Measurements from ENCODE around the gene NUDT8. TPM values are rescaled to one million over a fixed set of nuclear protein-coding genes. Genes with fewer than 3 reads are reported as not detected.

The NUDT8 gene
- total and polyA plus RNA-seq, 2 donors (not counting 1 experiment from before 2014, with no cell fraction given) = 6.9 to 7.1 TPM

DNA sequence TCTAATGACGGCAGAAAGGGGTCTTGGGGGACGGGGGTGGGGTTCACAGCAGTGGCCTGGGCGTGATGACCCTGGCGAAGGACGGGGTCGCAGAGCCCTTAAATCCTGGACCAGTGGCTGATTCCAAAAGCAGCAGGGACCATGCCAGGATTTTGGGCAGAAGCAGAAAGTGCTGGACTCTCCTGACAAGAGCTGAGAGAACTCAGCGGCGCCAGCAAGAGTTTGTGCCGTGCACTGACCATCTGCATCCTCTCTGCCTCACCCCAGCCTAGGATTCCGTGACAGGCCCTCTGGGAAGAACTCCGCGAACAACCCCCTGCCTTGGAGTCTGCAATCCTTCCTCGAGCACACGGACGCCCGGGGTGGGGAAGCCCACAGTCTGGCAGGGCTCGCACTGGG, 23.6 kb downstream of the NUDT8 start:
- Histone ChIP-seq H3K4me3 (ENCODE audit: control extremely low read depth in 1 of 5, extremely low read depth in 1 of 5, insufficient read depth in 1 of 5, low read depth in 2 of 5, low read length in 4 of 5) (peak overlapping the region in 4 of 5 experiments; percentile 79 to 90 (median 88)), H3K4me1 (ENCODE audit: control insufficient read depth in 2 of 2, insufficient read depth in 2 of 2, low read length in 2 of 2) (peaks cover 16 to 23% of the 10 kb centered on the region in 2 donors), H3K4me2 (replicated peaks; ENCODE audit: low read depth, low read length, poor library complexity, severe bottlenecking) (peak overlapping the region; percentile 90), H3K27ac (ENCODE audit: low read length in 2 of 2) (no peak overlapping the region), H3K79me2 (ENCODE audit: control insufficient read depth, insufficient read depth, low read length) (peaks cover 26% of the 10 kb centered on the region), H3K27me3 (replicated peaks in 1 of 4; ENCODE audit: control extremely low read depth in 1 of 4, control insufficient read depth in 3 of 4, insufficient read depth in 4 of 4, low read length in 3 of 4) (peaks cover 0 to 17% (median 5%) of the 10 kb centered on the region in 4 experiments), H4K20me1 (ENCODE audit: control insufficient read depth, insufficient read depth, low read length, poor library complexity, severe bottlenecking) (no peaks in the 10 kb centered on the region), H2AFZ (ENCODE audit: insufficient read depth, low read depth, low read length, poor library complexity, severe bottlenecking) (peak overlapping the region; percentile 74), H3K9ac (ENCODE audit: low read length) (peak overlapping the region; percentile 87), H3K36me3 (replicated peaks in 1 of 2; ENCODE audit: control extremely low read depth in 1 of 2, control insufficient read depth in 1 of 2, extremely low read depth in 1 of 2, insufficient read depth in 2 of 2, low read length in 1 of 2) (peaks cover 0 to 29% of the 10 kb centered on the region in 2 experiments), H3K9me3 (ENCODE audit: control extremely low read depth in 1 of 3, control insufficient read depth in 2 of 3, insufficient read depth in 1 of 3, low read length in 2 of 3) (no peaks in the 10 kb centered on the region)
- intact Hi-C loops (cut with micrococcal nuclease) = loop anchor here (1.0 kb wide), 7 partner anchors 8 to 205 kb away; partner anchors contain the start of genes CDK2AP2, GSTP1 and PPP1CA
- Mint-ChIP-seq H3K4me3 (peak overlapping the region; percentile 95), H3K27ac (peak overlapping the region; percentile 90), H3K4me1 (peaks cover 22% of the 10 kb centered on the region), H3K9me3 (ENCODE audit: insufficient read depth) (no peaks in the 10 kb centered on the region), H3K27me3 (peaks cover 18% of the 10 kb centered on the region)
- no peak for DNase-seq
- ChIA-PET CTCF (interaction anchor here (1.2 to 1.5 kb wide), 2 partner anchors 24 to 34 kb away, joined by 4 to 6 read pairs; partner anchors contain the start of gene NUDT8), POLR2A (interaction anchor here (0.7 to 1.1 kb wide), 2 partner anchors 23 to 745 kb away, joined by 4 to 15 read pairs; no protein-coding TSS in a partner anchor)
- TF ChIP-seq, protein P1, sequence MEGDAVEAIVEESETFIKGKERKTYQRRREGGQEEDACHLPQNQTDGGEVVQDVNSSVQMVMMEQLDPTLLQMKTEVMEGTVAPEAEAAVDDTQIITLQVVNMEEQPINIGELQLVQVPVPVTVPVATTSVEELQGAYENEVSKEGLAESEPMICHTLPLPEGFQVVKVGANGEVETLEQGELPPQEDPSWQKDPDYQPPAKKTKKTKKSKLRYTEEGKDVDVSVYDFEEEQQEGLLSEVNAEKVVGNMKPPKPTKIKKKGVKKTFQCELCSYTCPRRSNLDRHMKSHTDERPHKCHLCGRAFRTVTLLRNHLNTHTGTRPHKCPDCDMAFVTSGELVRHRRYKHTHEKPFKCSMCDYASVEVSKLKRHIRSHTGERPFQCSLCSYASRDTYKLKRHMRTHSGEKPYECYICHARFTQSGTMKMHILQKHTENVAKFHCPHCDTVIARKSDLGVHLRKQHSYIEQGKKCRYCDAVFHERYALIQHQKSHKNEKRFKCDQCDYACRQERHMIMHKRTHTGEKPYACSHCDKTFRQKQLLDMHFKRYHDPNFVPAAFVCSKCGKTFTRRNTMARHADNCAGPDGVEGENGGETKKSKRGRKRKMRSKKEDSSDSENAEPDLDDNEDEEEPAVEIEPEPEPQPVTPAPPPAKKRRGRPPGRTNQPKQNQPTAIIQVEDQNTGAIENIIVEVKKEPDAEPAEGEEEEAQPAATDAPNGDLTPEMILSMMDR (IDR thresholded peaks at IDR 0.05) = no peak
- no peak for TF ChIP-seq EZH2 (IDR thresholded peaks at IDR 0.05; ENCODE audit: borderline replicate concordance, insufficient read depth, low read depth, low read length, poor library complexity, severe bottlenecking)
- ATAC-seq (ENCODE audit: low read depth) = no peak
- WGBS (ENCODE audit: insufficient coverage) = 56% methylated on average over 17 of the region's 17 CpGs

All from B cell (primary cell).